Activated CD8-positive, alpha-beta T cell treated with anti-CD3 and anti-CD28 coated beads, Interleukin-2, amount 10 ng/mL, durations not matched to agents 7 days and 5 days (primary cell): ENCODE measurements around the gene MEN1. TPM values are rescaled to one million over a fixed set of nuclear protein-coding genes. Genes with fewer than 3 reads are reported as not detected.

ENCODE experiments used
- ATAC-seq: fragments of 150-1000 bp; cut with Tn5 transposase; one replicate; pipeline ENCODE4 v1.10.0; 2021; ENCODE audit warnings: moderate library complexity
- CTCF ChIA-PET: fragments of 350-600 bp; sonication (Branson Sonifier 250); formaldehyde crosslinking; loops from one replicate; lab custom pipeline; 2021; ENCODE audit warnings: antibody characterized with exemption; lab: Charles Lee
- POLR2A ChIA-PET: fragments of 350-600 bp; sonication (Branson Sonifier 250); formaldehyde crosslinking; loops from one replicate; lab custom pipeline; 2021; ENCODE audit warnings: antibody characterized with exemption; lab: Charles Lee
- DNase-seq: peaks from one replicate; pipeline ENCODE4 v3.0.0-alpha.2; 2020
- H3K27ac Mint-ChIP-seq: one replicate; pipeline ENCODE4 v1.8.0; 2021; ENCODE audit warnings: mild to moderate bottlenecking, mixed read lengths
- H3K27me3 Mint-ChIP-seq: one replicate; pipeline ENCODE4 v1.8.0; 2021; ENCODE audit warnings: low read depth, mixed read lengths
- H3K36me3 Mint-ChIP-seq: one replicate; pipeline ENCODE4 v1.8.0; 2021; ENCODE audit warnings: low read depth, mixed read lengths
- H3K4me1 Mint-ChIP-seq: one replicate; pipeline ENCODE4 v1.8.0; 2021; ENCODE audit warnings: low read depth, mixed read lengths
- H3K4me3 Mint-ChIP-seq: one replicate; pipeline ENCODE4 v1.8.0; 2021; ENCODE audit warnings: mild to moderate bottlenecking, mixed read lengths
- H3K9me3 Mint-ChIP-seq: one replicate; pipeline ENCODE4 v1.8.0; 2022; ENCODE audit warnings: mixed read lengths; ENCODE audit not compliant: insufficient read depth
- total RNA-seq, 2 experiments: library from RNA; stranded (reverse); gene quantifications; one replicate each; pipeline ENCODE4 v1.2.3, GENCODE V29; 2021

MEN1 gene
- total RNA-seq, 2 experiments from 2014 or later, result 32.9 to 34.0 TPM

DNA sequence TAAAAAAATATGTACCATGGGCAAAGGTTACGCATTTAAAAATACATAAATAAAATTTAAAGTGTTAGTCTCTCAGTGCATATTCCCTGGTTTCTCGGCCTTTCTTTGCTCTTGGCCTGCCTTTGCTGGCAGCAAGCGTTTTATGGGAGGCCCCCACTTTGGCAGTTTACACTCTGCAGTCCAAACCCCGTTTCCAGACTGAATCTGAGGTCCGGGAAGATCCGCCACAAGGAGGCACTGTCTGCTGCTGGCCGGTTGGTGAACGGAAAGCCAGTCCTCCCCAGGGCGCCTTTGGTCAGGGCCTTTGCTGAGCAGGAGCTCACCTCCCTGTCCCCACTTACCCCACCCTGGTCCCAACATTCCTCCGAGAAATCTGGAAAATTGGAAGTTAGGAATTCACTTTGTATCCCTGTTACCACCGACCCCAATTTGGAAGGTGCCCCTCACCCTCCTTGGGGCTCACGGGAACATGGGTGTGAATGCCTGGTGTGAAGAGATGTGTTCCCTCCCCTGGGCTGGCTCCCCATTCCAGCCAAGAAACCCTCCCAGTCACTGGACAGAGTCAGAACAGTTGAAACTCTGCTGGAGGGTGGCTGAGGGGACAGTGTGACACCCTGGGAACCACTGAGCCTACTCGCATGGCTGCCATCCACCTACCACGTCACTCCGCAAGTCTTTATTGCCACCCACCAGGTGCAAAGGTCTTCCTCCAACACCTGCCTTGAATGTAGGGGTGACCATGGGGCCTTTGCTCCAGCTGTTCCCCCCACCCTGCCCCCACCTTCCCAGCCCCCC, 22.6 kb downstream of the MEN1 start:
- no peak overlapping the region for H3K27ac Mint-ChIP-seq
- H3K27me3 Mint-ChIP-seq, result no peaks in the 10 kb centered on the region
- peak; percentile 54 for ATAC-seq
- no peak overlapping the region for H3K4me3 Mint-ChIP-seq
- peaks cover 19% of the 10 kb centered on the region for H3K36me3 Mint-ChIP-seq
- H3K9me3 Mint-ChIP-seq, result no peaks in the 10 kb centered on the region
- ChIA-PET CTCF (interaction anchor here (0.6 to 1.8 kb wide), 6 partner anchors 10 to 282 kb away, joined by 3 to 4 read pairs (median 3); no protein-coding TSS in a partner anchor), POLR2A (interaction anchor here (0.6 kb wide), 1 partner anchor 210 kb away, joined by 3 read pairs; no protein-coding TSS in a partner anchor)
- peak; percentile 68 for DNase-seq
- H3K4me1 Mint-ChIP-seq, result peaks cover 3% of the 10 kb centered on the region

DNA sequence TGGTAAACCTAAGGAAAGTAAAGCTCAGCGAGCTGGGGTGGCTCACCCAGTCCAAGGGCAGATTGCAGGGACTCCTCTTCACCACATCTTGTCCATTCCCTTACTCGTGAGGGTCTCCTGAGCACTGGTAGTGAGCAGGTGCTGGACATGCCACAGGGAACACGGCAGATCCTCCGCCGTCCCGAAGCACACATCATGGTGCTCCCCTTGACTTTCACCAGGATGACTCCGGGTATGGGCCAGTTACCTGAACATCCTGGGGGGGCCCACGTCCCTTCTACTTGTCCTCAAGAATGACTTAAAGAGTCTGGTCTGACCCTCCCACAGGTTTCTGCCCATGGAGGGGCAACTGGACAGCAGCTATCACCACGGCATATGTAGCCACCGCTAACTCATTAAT, 24.0 kb downstream of the MEN1 start:
- no peak overlapping the region for H3K27ac Mint-ChIP-seq
- H3K4me1 Mint-ChIP-seq, result peaks cover 6% of the 10 kb centered on the region
- DNase-seq (no peak), ATAC-seq (no peak)
- H3K27me3 Mint-ChIP-seq, result no peaks in the 10 kb centered on the region
- H3K4me3 Mint-ChIP-seq, result no peak overlapping the region
- ChIA-PET POLR2A (interaction anchor here (0.8 to 1.3 kb wide), 3 partner anchors 18 to 476 kb away, joined by 3 read pairs; partner anchors contain the start of gene POLA2), CTCF (interaction anchor here (0.9 to 2.4 kb wide), 7 partner anchors 8 to 228 kb away, joined by 3 to 8 read pairs (median 4); partner anchors contain the start of genes ARL2, RASGRP2 and SF1)
- no peaks in the 10 kb centered on the region for H3K9me3 Mint-ChIP-seq
- H3K36me3 Mint-ChIP-seq, result peaks cover 14% of the 10 kb centered on the region

DNA sequence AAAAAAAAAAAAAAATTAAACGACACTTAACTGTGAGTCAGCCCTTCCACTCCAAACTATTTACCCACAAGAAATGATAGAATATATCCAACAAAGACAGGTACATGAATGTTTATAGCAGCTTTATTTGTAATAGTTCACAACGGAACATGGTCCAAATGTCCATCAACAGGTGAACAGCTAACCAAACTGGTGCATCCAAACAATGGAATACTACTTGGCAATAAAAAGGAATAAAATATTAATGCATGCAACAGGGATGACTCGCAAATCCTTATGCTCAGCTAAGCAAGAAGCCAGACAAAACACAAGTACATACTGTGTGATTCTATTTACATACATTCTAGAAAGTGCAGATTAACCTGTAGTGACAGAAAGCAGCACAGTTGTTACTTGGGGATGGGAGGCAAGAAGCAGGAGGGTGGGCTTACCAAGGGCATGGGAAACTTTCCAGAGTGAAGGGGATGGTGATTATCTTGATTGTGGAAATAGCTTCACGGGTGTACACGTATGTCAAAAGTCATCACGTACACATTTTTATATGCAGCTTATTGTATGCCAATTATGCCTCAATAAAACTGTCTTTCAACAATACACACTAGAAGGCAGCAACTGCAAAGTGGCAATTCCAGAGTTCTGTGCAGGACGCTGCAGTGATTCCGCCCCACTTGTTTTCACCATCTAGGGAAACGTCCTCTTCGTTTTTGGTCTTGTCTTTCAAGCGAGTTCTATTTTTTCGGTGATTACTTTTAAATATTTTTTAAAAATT, 25.4 kb downstream of the MEN1 start:
- no peaks in the 10 kb centered on the region for H3K27me3 Mint-ChIP-seq
- ATAC-seq (no peak), DNase-seq (no peak)
- no peak overlapping the region for H3K4me3 Mint-ChIP-seq
- H3K27ac Mint-ChIP-seq, result no peak overlapping the region
- H3K36me3 Mint-ChIP-seq, result peaks cover 11% of the 10 kb centered on the region
- CTCF ChIA-PET, result interaction anchor here (1.1 to 2.4 kb wide), 6 partner anchors 9 to 229 kb away, joined by 3 to 8 read pairs (median 4); partner anchors contain the start of genes ARL2, CDC42BPG and RASGRP2
- POLR2A ChIA-PET, result interaction anchor here (0.8 to 1.3 kb wide), 3 partner anchors 9 to 66 kb away, joined by 3 to 4 read pairs (median 3); no protein-coding TSS in a partner anchor
- no peaks in the 10 kb centered on the region for H3K9me3 Mint-ChIP-seq
- peaks cover 17% of the 10 kb centered on the region for H3K4me1 Mint-ChIP-seq

DNA sequence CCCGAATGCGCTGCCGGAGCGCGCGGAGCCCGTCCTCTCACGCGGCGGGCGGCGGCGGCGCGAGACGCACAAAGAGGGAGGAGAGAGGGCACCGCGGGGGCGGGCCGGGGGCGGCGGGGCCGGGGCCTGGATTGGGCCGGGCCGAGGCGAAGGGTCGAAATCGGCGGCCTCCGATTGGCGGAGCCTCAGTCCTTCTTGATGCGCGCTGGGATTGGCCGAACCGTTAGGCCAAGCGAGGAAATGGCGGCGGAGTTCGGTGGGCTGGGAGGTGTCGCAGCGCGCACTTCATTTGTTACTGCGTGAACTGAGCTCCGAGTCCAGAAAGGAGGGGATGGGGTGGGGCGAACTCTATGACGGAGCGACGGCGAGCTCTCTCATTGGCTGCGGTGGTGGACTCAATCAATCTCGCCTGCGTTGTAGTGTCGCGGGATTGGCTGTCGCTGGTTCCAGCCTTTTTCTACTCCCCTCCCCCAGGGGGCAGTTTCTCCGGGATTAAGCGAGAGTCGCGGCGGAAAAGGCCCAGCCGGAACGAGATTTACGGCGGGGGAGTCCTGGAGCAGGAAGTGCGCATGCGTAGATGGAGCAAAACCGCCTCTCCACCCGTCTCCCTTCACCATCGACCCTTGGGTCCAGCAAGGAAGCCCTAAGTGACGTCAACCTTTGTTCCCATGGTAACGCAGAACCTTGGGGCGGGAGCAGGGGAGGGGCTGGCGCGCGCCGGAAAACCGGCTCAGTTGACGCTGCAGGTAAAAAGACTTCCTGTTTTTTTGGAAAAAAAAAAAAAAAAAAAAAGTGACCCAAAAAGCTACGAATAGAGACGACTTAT, 31.7 kb downstream of the MEN1 start, which contains the start of gene SF1:
SF1 (minus strand) TSS at position 70 of the 826 bp plus-strand sequence. CDS start 150 bp downstream, outside the sequence.
- ChIA-PET POLR2A (interaction anchor here (0.6 to 2.2 kb wide), 13 partner anchors 9 to 507 kb away, joined by 3 to 26 read pairs (median 3); partner anchors contain the start of genes PYGM and RASGRP2), CTCF (interaction anchor here (0.7 to 2.3 kb wide), 17 partner anchors 8 to 461 kb away, joined by 3 to 14 read pairs (median 4); partner anchors contain the start of genes MEN1, PRDX5, RASGRP2 and TRMT112)
- peak; percentile 100 for DNase-seq
- H3K27ac Mint-ChIP-seq, result peak within 1 kb of the TSS; percentile 99
- H3K9me3 Mint-ChIP-seq, result no peaks in the 10 kb centered on the region
- peak; percentile 89 for ATAC-seq
- H3K36me3 Mint-ChIP-seq, result peaks cover 43% of the 10 kb centered on the region
- H3K27me3 Mint-ChIP-seq, result no peaks in the 10 kb centered on the region
- H3K4me1 Mint-ChIP-seq, result peaks cover 58% of the 10 kb centered on the region
- H3K4me3 Mint-ChIP-seq, result peak within 1 kb of the TSS; percentile 89

DNA sequence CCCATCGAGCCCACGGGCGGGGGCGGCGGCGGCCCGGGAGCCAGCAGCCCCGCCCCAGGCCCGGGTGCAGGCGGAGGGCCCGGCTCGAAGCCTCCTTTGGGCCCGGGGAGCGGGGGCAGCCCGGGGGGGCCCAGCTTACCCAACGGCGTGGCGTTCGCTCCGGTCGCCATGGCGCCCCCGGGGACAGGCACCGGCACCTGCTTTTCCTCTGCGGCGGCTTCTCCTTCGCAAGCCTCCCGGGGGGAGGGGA, 32.2 kb downstream of the MEN1 start:
- H3K9me3 Mint-ChIP-seq, result no peaks in the 10 kb centered on the region
- peaks cover 63% of the 10 kb centered on the region for H3K4me1 Mint-ChIP-seq
- DNase-seq (no peak), ATAC-seq (peak; percentile 11)
- POLR2A ChIA-PET, result interaction anchor here (0.7 to 2.2 kb wide), 6 partner anchors 9 to 89 kb away, joined by 3 to 26 read pairs (median 10); partner anchors contain the start of genes PYGM and RASGRP2
- peak overlapping the region; percentile 99 for H3K27ac Mint-ChIP-seq
- H3K36me3 Mint-ChIP-seq, result peaks cover 49% of the 10 kb centered on the region
- no peaks in the 10 kb centered on the region for H3K27me3 Mint-ChIP-seq
- H3K4me3 Mint-ChIP-seq, result peak overlapping the region; percentile 89
- CTCF ChIA-PET, result interaction anchor here (0.8 to 2.3 kb wide), 12 partner anchors 8 to 460 kb away, joined by 3 to 14 read pairs (median 5); partner anchors contain the start of genes MEN1, PRDX5, RASGRP2 and TRMT112

DNA sequence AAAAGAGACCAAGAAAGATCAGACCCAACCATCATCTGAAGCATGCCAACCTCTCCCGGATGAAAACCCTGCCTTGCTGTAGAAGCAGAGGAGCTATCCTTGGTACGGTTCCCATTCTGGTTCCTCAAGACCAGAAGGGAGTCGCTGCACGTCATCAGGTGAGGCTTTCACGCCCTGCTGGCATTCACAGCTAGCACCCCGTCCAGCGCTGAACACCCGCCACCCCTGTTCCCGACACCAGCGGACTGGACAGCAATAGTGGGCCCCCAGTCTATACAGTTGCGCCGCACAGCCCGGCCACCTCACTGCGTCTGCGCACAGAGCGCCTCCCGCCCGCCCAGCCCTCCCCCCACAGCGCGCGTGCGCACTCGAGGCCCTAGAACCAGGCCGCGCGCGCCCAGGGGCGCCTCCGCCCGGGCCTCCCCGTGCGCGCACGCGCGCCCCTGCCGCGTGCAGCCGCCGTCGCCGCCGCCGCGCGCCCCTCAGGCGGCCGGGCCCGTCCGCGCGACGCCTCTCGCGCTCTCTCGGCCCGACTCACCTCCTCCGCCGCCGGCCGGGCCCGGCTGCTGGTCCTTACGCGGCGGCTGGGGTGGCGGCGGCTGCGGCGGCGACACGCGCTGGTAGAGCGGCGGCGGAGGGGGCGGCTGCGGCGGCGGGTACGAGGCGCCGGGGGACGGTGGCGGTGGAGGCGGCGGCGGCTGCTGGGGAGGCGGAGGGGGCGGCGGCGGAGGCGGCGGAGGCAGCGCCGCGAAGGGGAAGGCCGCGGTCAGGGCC, 32.7 kb downstream of the MEN1 start:
- H3K27ac Mint-ChIP-seq, result peak overlapping the region; percentile 90

DNA sequence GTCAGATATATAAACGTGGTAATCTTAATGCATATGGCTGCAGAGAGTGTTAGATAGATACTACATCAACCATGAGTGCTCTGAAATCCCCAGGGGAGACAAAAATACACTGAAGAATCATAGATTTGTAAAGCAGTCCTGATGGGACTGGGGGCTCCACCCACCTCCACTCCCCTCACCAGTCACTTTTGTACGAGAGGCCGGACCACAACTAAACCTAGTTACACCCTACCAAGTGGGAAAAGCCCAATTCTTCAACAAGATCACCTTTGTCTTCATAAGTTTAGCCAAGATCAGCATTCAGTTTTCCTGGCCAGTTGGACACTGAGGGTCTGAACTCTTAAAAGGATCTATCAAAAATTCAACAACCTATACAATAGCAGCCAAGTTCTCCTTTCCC, 33.5 kb downstream of the MEN1 start:
- ChIA-PET CTCF (interaction anchor here (0.8 to 12.2 kb wide), 4 partner anchors 9 to 111 kb away, joined by 3 to 149 read pairs (median 33); partner anchors contain the start of gene RASGRP2), POLR2A (interaction anchor here (0.7 to 4.0 kb wide), 4 partner anchors 9 to 34 kb away, joined by 4 to 27 read pairs (median 5); partner anchors contain the start of genes MEN1 and RASGRP2)
- Mint-ChIP-seq H3K4me1 (peaks cover 74% of the 10 kb centered on the region), H3K27me3 (no peaks in the 10 kb centered on the region), H3K9me3 (no peaks in the 10 kb centered on the region), H3K36me3 (peaks cover 62% of the 10 kb centered on the region), H3K27ac (peak overlapping the region; percentile 90), H3K4me3 (peak overlapping the region; percentile 89)
- DNase-seq (no peak), ATAC-seq (no peak)

More for the DNA sequence above, 32.7 kb downstream of the MEN1 start:
- peak overlapping the region; percentile 89 for H3K4me3 Mint-ChIP-seq
- ATAC-seq (peak; percentile 7), DNase-seq (peak; percentile 85)
- H3K36me3 Mint-ChIP-seq, result peaks cover 54% of the 10 kb centered on the region
- ChIA-PET POLR2A (interaction anchor here (0.7 to 4.0 kb wide), 8 partner anchors 8 to 89 kb away, joined by 3 to 27 read pairs (median 5); partner anchors contain the start of genes MEN1, PYGM and RASGRP2), CTCF (interaction anchor here (0.8 to 12.2 kb wide), 5 partner anchors 9 to 110 kb away, joined by 3 to 149 read pairs (median 20); partner anchors contain the start of gene RASGRP2)
- H3K27me3 Mint-ChIP-seq, result no peaks in the 10 kb centered on the region
- H3K9me3 Mint-ChIP-seq, result no peaks in the 10 kb centered on the region
- H3K4me1 Mint-ChIP-seq, result peaks cover 68% of the 10 kb centered on the region

DNA sequence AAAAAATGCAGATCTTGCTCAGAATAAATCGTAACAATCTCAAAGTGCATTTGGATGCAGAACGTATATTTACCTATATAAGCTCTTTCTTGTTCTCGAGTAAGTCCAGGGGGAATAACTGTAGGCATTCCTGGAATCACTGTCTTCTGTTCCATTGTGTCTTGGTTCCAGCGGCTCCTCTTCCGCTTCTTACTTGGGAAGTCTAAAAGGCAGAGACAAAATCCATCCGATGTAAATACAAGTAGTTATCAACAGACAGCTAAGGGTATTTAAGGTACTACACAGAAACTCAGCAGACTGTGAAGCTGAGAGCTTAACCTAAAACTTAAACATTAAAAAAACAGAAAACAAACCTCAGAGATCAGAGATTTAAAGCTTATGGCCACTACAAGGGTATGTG, 33.9 kb downstream of the MEN1 start:
- Mint-ChIP-seq H3K27me3 (no peaks in the 10 kb centered on the region), H3K4me1 (peaks cover 78% of the 10 kb centered on the region), H3K4me3 (peak overlapping the region; percentile 89), H3K36me3 (peaks cover 66% of the 10 kb centered on the region), H3K27ac (peak overlapping the region; percentile 90), H3K9me3 (no peaks in the 10 kb centered on the region)
- DNase-seq (no peak), ATAC-seq (no peak)
- POLR2A ChIA-PET, result interaction anchor here (0.7 to 4.0 kb wide), 4 partner anchors 13 to 35 kb away, joined by 3 to 27 read pairs (median 6); partner anchors contain the start of genes MEN1 and RASGRP2
- CTCF ChIA-PET, result interaction anchor here (2.7 to 12.2 kb wide), 3 partner anchors 8 to 31 kb away, joined by 20 to 149 read pairs (median 46); partner anchors contain the start of gene RASGRP2

DNA sequence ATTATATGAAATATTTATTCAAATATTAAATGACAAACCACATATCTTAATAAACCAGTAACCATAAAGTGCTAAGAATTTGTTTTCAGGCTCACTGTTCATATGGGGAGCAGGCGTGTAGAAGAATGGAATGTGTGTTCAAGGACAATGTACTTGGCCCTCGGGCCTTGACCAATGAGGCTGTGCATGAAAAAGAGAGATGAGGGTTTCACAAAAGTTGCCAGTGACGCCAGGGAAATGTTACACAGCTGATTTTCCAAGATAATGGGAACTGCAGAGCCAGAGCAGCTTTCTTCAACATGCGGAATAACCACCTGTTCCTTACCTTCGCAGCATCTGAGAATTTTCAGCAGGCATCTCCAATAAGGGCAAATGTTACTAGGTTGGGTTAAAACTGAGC, 36.2 kb downstream of the MEN1 start:
- ATAC-seq (no peak), DNase-seq (no peak)
- ChIA-PET CTCF (interaction anchor here (7.0 to 12.2 kb wide), 2 partner anchors 11 to 29 kb away, joined by 46 to 149 read pairs; partner anchors contain the start of gene RASGRP2), POLR2A (interaction anchor here (0.5 to 4.0 kb wide), 4 partner anchors 12 to 1942 kb away, joined by 3 to 27 read pairs (median 4); partner anchors contain the start of genes RASGRP2 and STX5)
- H3K27me3 Mint-ChIP-seq, result no peaks in the 10 kb centered on the region
- peaks cover 85% of the 10 kb centered on the region for H3K36me3 Mint-ChIP-seq
- H3K4me1 Mint-ChIP-seq, result peaks cover 77% of the 10 kb centered on the region
- peak overlapping the region; percentile 25 for H3K27ac Mint-ChIP-seq
- no peak overlapping the region for H3K4me3 Mint-ChIP-seq
- no peaks in the 10 kb centered on the region for H3K9me3 Mint-ChIP-seq
